Ectodermal cell (in vitro differentiated cells): ENCODE data around the gene AP1B1.

Experiments
- H3K27ac ChIP-seq: 2 replicates; pipeline ENCODE4 v1.7.0; 2013; ENCODE audit warnings: mild to moderate bottlenecking, low read depth, low read length; ENCODE audit not compliant: insufficient read depth, poor library complexity, severe bottlenecking
- H3K27me3 ChIP-seq: 2 replicates; pipeline ENCODE4 v1.7.0; 2013; ENCODE audit warnings: mild to moderate bottlenecking, low read length; ENCODE audit not compliant: insufficient read depth, control insufficient read depth, poor library complexity, severe bottlenecking
- H3K36me3 ChIP-seq: one replicate; pipeline ENCODE4 v1.7.0; 2013; ENCODE audit warnings: low read length; ENCODE audit not compliant: control insufficient read depth, insufficient read depth
- H3K4me1 ChIP-seq: one replicate; pipeline ENCODE4 v1.7.0; 2013; ENCODE audit warnings: low read length; ENCODE audit not compliant: control insufficient read depth, insufficient read depth
- H3K4me3 ChIP-seq: 2 replicates; pipeline ENCODE4 v1.7.0; 2013; ENCODE audit warnings: low read depth, low read length, control low read depth; ENCODE audit not compliant: insufficient read depth
- H3K9me3 ChIP-seq: 2 replicates; pipeline ENCODE4 v1.7.0; 2013; ENCODE audit warnings: mild to moderate bottlenecking, low read length, moderate library complexity; ENCODE audit not compliant: control insufficient read depth
- WGBS, 2 experiments: methylation state at CpG; one replicate each; pipeline ENCODE4 v1.1.7; 2013; ENCODE audit warnings: missing lambda C conversion rate in 2 of 2; 5-methylcytosine and 5-hydroxymethylcytosine counted together

AP1B1 gene

GRCh38 chr22:29335656-29336055, 52.7 kb downstream of the AP1B1 start:
- 92 to 95% methylated on average over 11 of the region's 11 CpGs for WGBS, 2 experiments

DNA sequence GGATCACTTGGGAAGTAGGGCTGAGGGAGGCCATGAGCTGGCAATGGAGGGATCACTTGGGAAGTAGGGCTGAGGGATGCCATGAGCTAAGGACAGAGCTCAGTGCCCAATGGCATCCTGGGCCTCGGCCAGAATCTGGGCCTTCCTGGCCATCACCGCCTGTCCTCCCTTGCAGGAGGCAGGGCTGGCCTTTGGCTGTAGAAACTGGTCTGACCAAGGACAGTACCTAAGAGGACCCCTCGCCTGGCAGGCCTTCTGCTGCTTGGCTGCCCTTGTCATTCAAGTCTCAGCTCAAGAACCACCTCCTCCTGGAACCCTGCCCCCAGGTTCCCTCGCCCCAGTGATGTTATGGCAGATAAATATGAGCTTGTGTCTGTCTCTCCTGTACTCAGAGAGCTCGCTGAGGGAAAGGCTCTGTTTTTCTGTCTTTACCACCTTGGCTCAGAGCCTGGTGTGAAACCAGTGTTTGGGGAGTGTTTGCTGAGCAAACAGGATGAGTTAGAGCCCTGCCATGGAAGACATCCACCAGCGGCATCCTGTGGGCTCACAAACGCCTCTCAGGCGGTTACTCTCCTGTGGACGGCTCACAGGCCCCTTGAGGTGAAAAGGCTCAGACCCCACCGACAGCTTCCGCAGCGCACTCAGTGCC, 53.5 kb downstream of the AP1B1 start:
- no peak overlapping the region for H3K4me3 ChIP-seq
- 94 to 96% methylated on average over 12 of the region's 12 CpGs for WGBS, 2 experiments
- no peak overlapping the region for H3K27ac ChIP-seq
- no peaks in the 10 kb centered on the region for H3K27me3 ChIP-seq
- H3K36me3 ChIP-seq = peaks cover 14% of the 10 kb centered on the region
- no peaks in the 10 kb centered on the region for H3K4me1 ChIP-seq
- no peaks in the 10 kb centered on the region for H3K9me3 ChIP-seq

More at GRCh38 chr22:29335656-29336055, 52.7 kb downstream of the AP1B1 start:
- H3K4me3 ChIP-seq = no peak overlapping the region
- H3K27ac ChIP-seq = no peak overlapping the region
- no peaks in the 10 kb centered on the region for H3K4me1 ChIP-seq
- H3K9me3 ChIP-seq = no peaks in the 10 kb centered on the region
- H3K36me3 ChIP-seq = peaks cover 14% of the 10 kb centered on the region
- no peaks in the 10 kb centered on the region for H3K27me3 ChIP-seq

DNA sequence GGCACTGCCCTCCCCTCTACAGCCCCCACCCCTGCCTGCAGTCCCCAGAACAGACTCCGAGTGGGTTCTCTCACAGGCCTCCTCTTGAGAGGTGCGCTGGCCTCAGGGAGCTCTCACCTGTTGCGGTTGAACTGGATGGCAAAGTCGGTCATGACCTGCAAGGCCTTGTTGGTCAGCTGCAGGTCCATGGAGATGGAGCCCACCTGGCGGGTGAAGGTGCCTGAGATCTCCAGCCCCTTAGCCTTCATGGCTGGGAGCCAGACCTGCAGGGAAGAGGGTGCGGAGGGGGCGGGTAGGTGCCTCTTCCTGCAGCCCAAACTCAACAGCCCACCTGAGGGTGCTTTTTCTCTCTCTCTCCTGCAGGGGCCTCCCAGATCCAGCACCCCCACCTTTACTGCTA, 54.2 kb downstream of the AP1B1 start:
- H3K36me3 ChIP-seq = peaks cover 11% of the 10 kb centered on the region
- H3K9me3 ChIP-seq = no peaks in the 10 kb centered on the region
- no peak overlapping the region for H3K27ac ChIP-seq
- no peak overlapping the region for H3K4me3 ChIP-seq
- H3K27me3 ChIP-seq = no peaks in the 10 kb centered on the region
- 95 to 98% methylated on average over 7 of the region's 7 CpGs for WGBS, 2 experiments
- H3K4me1 ChIP-seq = no peaks in the 10 kb centered on the region

DNA sequence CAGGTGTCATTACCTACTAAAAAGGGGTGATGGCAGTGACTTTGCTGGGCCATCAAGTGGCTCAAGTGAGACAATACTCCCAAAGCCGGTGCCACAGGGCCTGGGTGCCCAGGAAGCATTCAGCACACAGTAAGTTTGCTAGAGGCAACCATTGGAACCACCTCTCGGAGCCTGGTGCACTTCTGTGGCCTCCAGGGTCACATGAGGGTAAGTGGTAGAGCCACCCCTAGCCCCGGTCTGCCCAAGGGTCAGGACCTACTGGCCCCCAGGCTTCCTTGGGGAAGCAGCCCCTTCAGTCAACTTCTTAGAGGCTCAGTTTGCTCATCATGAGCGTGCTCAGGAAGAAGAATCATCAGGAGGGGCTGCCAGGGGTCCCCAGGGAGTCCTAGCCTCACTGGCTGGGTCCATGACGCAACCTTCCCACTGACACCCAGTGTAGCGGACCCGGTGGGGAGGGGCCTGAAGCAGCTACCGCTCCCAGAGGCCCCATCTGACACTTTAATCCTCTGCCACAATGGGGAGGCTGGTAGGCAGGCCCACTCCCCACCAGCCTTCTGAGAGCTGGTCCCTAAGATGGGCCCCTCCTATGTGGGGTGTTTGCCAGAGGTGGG, 55.4 kb downstream of the AP1B1 start:
- Histone ChIP-seq H3K4me1 (no peaks in the 10 kb centered on the region), H3K36me3 (peaks cover 13% of the 10 kb centered on the region), H3K27ac (no peak overlapping the region), H3K27me3 (no peaks in the 10 kb centered on the region), H3K9me3 (no peaks in the 10 kb centered on the region), H3K4me3 (no peak overlapping the region)
- WGBS, 2 experiments = 91 to 93% methylated on average over 8 of the region's 8 CpGs

DNA sequence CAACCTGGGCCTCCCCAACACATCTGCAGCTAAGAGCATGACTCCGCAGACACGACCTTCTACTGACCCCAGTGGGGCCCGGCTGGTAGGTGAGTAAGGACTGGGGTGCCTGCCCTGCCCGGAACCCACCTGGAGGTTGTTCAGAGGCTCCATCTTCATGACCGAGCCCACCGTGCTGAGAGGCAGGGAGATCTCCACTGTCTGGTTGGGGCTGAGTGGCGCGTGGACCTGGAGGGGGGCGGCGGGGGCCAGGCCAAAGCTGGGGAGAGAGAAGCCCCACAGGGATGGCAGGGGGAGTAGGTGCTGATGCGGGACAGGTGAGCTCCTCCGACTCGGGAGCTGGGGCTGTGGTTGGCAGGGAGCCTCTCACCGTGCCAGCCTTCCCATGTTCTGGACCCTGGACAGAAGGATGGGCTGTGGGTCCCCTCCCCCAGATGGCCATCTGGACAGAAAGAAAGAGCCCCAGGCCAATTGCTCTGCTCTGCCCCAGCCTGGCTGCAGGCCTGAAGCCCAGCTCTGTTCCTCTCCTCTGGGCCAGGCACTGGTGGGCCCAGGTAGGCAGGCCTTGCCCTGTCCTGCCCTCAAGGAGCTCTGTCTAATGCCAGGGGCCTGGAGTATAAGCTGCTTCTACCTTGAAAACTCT, 56.6 kb downstream of the AP1B1 start:
- Histone ChIP-seq H3K27ac (no peak overlapping the region), H3K9me3 (no peaks in the 10 kb centered on the region), H3K4me1 (no peaks in the 10 kb centered on the region), H3K36me3 (peaks cover 15% of the 10 kb centered on the region), H3K4me3 (no peak overlapping the region), H3K27me3 (no peaks in the 10 kb centered on the region)
- 90 to 91% methylated on average over 14 of the region's 14 CpGs for WGBS, 2 experiments

DNA sequence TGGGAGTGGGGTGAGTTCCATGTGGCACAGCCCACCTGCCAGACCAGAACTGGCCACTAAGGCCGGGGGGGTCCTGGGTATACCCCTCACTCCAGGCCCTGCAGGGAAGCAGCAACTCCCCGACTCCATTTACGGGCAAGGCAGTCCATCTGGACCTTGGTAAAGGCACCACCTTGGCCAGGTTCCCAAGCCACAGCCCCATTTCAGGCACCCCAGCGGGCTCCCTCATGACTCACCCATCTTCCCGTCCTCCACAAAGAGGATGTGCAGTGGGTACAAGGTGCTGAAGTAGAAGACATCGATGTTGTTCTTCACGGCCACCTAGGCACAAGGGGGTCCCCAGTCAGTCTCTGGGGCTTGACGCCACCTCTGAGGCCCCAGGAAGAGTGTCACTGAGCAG, 57.2 kb downstream of the AP1B1 start:
- no peaks in the 10 kb centered on the region for H3K4me1 ChIP-seq
- H3K27ac ChIP-seq = no peak overlapping the region
- peaks cover 15% of the 10 kb centered on the region for H3K36me3 ChIP-seq
- no peaks in the 10 kb centered on the region for H3K27me3 ChIP-seq
- H3K4me3 ChIP-seq = no peak overlapping the region
- H3K9me3 ChIP-seq = no peaks in the 10 kb centered on the region
- 94 to 95% methylated on average over 8 of the region's 8 CpGs for WGBS, 2 experiments

GRCh38 chr22:29330753-29331152, 57.6 kb downstream of the AP1B1 start:
- Histone ChIP-seq H3K9me3 (no peaks in the 10 kb centered on the region), H3K36me3 (peaks cover 15% of the 10 kb centered on the region), H3K27me3 (no peaks in the 10 kb centered on the region), H3K4me1 (no peaks in the 10 kb centered on the region), H3K4me3 (no peak overlapping the region), H3K27ac (no peak overlapping the region)
- 71 to 75% methylated on average over 9 of the region's 9 CpGs for WGBS, 2 experiments

- H3K27me3 ChIP-seq = no peaks in the 10 kb centered on the region
- no peak overlapping the region for H3K27ac ChIP-seq
- WGBS, 2 experiments = 95 to 96% methylated on average over 19 of the region's 19 CpGs
- no peak overlapping the region for H3K4me3 ChIP-seq
- H3K36me3 ChIP-seq = peaks cover 15% of the 10 kb centered on the region
- H3K4me1 ChIP-seq = no peaks in the 10 kb centered on the region
- no peaks in the 10 kb centered on the region for H3K9me3 ChIP-seq
These were observed 58.1 kb downstream of the AP1B1 start for GRCh38 chr22:29330291-29330690.

- Histone ChIP-seq H3K9me3 (no peaks in the 10 kb centered on the region), H3K36me3 (peaks cover 15% of the 10 kb centered on the region)
- WGBS, 2 experiments = 96% methylated on average over 11 of the region's 11 CpGs
These were observed 58.8 kb downstream of the AP1B1 start for GRCh38 chr22:29329581-29329980.

DNA sequence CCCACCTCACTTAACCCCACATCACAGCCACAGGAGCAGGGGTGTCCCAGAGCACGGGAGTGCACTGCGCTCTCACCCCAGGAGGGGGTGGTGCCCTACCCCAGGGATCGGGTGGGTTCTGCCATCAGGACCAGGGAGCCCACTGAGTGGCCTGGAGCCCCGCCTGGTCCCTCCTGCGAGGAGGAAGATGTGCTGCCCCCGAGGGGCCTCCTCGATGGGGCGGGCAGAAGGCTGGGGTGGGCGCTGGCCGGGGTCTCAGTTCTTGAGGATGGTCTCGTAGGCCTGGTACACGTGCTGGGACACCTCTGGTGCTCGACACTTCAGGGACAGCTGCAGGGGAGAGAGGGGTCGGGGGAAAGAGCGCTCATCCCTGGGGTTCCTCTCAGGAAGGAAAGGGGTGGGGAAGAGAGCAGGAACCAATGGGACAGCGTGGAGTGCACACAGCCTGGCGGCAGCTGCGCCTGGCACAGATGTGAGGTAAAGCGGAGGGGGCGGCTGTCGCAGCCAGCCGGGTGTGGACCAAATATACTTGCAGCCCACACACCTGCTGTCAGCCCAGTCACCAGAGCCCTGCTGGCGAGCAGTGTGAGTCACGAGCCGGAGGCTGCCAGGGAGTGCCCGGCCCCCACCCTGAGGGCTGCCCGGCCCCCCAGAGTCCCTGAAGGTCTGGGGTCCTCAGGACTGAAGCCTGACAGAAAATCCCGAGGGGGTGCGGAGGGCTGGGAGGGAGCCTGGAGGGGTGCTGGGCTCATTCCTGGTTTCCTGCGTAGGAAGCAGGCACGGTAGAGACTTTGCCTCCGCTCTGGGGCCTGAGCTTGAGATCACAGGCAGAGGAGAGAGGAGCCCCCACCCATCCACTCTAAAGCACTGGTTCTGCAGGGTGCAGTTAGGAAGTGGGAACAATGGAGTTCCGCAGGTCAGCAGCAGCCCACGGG, 59.5 kb downstream of the AP1B1 start:
- H3K27ac ChIP-seq = no peak overlapping the region
- H3K9me3 ChIP-seq = no peaks in the 10 kb centered on the region
- no peaks in the 10 kb centered on the region for H3K4me1 ChIP-seq
- H3K4me3 ChIP-seq = no peak overlapping the region
- WGBS, 2 experiments = 95% methylated on average over 34 of the region's 34 CpGs
- H3K27me3 ChIP-seq = no peaks in the 10 kb centered on the region
- H3K36me3 ChIP-seq = peaks cover 15% of the 10 kb centered on the region

More at GRCh38 chr22:29329581-29329980, 58.8 kb downstream of the AP1B1 start:
- no peaks in the 10 kb centered on the region for H3K27me3 ChIP-seq
- H3K27ac ChIP-seq = no peak overlapping the region
- H3K4me3 ChIP-seq = no peak overlapping the region
- H3K4me1 ChIP-seq = no peaks in the 10 kb centered on the region
